LNCaP clone FGC (cell line): ENCODE measurements around the gene SNX3.

Experiments used
- DNase-seq: peaks from one replicate; pipeline ENCODE4 v3.0.0-alpha.2; 2011; ENCODE audit warnings: low read depth
- H3K4me3 ChIP-seq: 2 replicates; pipeline ENCODE4 v1.5.1; 2011; ENCODE audit warnings: mild to moderate bottlenecking, low read depth, low read length, control low read depth
- TF ChIP-seq, protein P1 (sequence below): IDR thresholded peaks from 2 replicates; pipeline ENCODE4 v1.5.1; 2012; ENCODE audit warnings: mild to moderate bottlenecking; ENCODE audit not compliant: control insufficient read depth, insufficient read depth; ENCODE audit errors: extremely low read depth

SNX3 gene

DNA sequence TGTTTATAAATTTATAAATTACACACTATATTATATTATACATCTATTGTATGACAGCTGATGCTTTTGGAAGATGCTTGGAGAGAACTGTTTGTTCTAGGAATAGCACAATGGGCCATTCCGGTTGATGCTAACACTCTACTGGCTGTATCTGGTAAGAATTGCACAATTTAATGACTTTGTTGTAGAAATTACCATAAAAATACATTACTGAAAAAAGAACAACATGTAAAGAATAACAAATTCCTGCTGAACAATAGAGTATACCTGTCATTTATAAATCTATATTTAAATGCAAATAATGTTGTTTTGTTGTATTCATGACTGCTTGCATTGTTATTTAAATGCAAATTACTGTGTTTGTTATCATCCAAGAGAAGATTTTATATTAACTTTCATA, 80.6 kb downstream of the SNX3 start:
- no peak overlapping the region for H3K4me3 ChIP-seq
- DNase-seq = no peak
- TF ChIP-seq, protein P1, sequence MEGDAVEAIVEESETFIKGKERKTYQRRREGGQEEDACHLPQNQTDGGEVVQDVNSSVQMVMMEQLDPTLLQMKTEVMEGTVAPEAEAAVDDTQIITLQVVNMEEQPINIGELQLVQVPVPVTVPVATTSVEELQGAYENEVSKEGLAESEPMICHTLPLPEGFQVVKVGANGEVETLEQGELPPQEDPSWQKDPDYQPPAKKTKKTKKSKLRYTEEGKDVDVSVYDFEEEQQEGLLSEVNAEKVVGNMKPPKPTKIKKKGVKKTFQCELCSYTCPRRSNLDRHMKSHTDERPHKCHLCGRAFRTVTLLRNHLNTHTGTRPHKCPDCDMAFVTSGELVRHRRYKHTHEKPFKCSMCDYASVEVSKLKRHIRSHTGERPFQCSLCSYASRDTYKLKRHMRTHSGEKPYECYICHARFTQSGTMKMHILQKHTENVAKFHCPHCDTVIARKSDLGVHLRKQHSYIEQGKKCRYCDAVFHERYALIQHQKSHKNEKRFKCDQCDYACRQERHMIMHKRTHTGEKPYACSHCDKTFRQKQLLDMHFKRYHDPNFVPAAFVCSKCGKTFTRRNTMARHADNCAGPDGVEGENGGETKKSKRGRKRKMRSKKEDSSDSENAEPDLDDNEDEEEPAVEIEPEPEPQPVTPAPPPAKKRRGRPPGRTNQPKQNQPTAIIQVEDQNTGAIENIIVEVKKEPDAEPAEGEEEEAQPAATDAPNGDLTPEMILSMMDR = no peak

DNA sequence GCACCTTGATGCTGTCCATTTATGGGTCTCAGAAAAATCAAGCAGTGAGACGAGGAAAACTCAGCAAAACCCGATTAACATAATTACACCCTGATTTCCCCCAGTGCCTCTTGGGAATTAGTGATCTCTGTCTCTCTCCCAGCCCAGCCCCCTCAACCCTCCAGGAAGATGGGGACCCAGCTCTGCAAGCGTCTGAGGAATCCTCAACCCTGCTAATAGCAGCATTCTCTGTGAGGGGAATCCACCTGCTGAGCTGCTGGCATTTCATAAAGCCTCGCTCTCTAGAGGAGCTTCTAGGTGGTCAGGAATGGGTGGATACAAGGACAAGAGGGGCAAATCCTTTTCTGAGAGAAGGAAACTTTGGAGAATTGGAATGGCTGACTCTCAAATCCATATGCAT, 81.1 kb downstream of the SNX3 start:
- no peak for DNase-seq
- no peak overlapping the region for H3K4me3 ChIP-seq

DNA sequence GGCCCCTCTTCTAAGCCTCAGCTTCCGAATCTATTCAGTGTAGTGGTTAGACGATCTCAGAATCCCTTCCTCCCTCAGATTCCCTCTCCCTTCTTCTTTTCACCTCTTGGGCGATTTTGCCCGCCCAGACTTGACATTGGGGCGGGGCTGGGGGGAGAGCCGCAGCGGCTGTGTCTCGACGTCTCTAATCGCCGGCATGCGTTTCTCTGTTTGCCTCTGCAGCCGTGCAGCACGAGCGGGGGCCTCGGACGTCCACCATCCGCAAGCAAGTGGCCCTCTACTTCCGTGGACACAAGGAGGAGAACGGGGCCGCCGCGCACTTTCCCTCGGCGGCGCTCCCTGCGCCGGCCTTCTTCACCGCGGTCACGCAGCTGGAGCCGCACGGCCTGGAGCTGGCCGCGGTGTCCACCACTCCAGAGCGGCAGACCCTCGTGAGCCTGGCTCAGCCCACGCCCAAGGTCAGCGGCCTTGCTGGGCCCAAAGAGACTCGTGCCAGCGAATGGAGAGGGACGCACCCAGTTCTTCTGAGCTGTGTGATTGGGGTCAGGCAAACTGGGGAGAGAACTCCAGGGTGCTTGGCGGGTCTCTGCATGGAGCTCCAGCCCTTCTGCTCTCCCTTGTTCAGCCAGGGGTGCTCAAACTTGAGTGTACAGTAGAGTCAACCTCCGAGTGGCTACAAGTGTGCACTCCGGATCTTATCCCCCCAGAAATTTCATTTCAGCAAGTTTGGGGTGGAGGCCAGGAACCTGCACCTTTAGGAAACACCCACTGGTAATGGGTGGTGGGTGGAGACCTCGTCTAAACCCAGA, 84.4 kb downstream of the SNX3 start:
- no peak for DNase-seq
- H3K4me3 ChIP-seq = no peak overlapping the region
- TF ChIP-seq, protein P1 = no peak

More for the DNA sequence above, 81.1 kb downstream of the SNX3 start:
- TF ChIP-seq, protein P1 = no peak

DNA sequence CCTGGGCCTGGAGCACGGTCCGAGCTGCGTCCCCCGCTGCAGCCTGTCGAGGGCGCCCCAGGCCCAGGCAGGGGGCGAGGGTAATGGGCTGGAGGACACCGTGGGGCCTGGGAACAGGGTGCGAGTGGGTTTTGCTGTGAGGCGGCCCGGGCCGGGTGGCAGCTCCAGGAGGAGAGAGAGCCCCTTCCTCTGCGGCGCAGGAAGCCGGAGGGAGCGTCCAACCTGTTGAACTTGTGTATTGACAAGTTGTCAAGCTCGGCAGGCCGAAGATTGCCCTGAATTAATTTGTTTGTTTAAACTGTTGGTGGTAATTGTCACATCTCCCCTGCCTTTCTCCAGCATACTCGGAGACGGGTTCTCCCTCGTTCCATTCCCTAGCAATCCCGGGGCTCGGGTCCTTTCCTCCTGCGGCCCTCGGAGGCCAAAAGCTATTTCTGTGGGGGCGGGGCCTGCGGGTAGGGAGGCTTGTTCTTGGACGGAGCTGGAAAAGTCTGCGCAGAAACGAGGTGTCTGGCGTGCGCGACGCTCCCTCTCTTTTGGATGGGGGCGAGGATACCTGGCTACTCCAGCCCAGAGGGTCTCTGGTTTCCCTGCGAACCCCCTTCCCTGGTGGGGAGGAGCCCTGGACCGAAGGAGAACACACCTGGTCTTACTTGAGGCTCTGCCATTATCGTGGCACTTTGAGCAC, 85.1 kb downstream of the SNX3 start:
- DNase-seq = no peak
- no peak overlapping the region for H3K4me3 ChIP-seq
- TF ChIP-seq, protein P1 = no peak

DNA sequence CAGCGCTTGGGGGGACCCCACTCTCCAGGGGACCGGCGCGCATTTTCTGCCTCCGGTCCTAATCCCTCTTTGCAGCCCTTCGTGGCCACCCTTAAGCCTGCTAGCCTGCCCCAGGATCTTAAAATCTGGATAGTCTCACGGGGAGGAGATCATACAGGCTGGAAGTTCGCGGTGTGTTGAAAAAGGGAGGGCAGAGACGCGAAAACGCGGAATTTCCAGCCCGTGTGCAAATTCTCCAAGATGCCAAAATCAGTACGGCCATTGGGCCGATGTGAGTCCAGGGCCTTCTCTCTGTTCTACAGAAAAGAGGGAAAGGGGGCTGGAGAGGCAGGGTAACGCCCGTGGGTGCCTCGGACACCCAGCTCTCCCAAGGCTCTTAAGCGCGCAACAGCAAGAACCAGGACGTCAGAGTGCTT, 85.7 kb downstream of the SNX3 start:
- TF ChIP-seq, protein P1 = no peak
- H3K4me3 ChIP-seq = no peak overlapping the region

DNA sequence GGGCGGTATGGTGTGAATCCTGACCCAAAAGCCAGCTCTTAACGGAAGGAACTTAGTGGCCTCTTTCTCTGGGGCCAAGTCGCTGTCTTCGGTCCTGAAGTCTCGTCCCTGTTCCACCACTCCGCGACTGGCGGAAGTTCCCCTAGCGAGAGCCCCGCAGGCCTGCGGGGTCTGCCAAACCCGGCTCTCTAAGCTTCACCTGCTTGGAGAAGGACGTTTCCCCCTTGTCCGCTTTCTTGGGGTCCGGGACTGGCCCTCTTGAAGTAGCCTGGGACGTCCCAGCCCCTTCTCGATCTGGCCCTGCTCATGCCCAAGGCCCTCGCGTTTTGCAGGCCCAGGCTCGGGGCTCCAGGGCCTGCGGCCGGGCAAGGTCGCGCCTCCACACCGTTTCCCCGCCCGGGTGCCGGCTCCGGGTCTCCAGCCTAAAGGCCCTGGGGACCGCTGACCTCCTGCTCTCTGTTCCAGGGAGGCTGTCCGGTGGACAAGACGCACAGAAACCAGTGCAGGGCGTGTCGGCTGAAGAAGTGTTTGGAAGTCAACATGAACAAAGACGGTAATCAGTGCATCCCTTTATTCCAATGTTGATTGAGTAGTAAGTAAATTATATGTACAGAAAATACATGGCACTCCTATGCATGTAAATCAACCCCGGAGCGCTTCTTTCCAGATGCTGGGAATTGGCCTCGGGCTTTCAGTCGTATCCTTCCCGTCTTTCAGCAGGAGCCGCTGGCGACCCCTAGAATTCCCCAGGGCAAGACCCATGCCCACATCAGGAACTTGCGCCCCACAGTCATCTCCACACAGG, 86.3 kb downstream of the SNX3 start:
- TF ChIP-seq, protein P1 = no peak
- no peak overlapping the region for H3K4me3 ChIP-seq
- DNase-seq = no peak

More for the DNA sequence above, 85.7 kb downstream of the SNX3 start:
- DNase-seq = no peak
